ENCODE results near the gene SOX6. TPM values are rescaled to one million over a fixed set of nuclear protein-coding genes. Genes with fewer than 3 reads are reported as not detected.

The SOX6 gene
- total RNA-seq (10 to 100 TPM; 12.6 to 43.0 (median 25.8) TPM), polyA plus RNA-seq (1 to 10 TPM in 1 of 2 donors, under 1 TPM in 1; 0.80 to 4.9 TPM)
- long read RNA-seq, donor 1, partial matches to known transcripts = 1 of 3 reads
- long read RNA-seq, donor 1, other reads (novel, unspliced or antisense) = 2 of 3 reads
- long read RNA-seq, donor 2, partial matches to known transcripts = 2 of 7 reads
- long read RNA-seq, donor 2, other reads (novel, unspliced or antisense) = 5 of 7 reads
- long read RNA-seq, donor 3, partial matches to known transcripts = 9 of 12 reads
- long read RNA-seq, donor 3, other reads (novel, unspliced or antisense) = 3 of 12 reads

DNA sequence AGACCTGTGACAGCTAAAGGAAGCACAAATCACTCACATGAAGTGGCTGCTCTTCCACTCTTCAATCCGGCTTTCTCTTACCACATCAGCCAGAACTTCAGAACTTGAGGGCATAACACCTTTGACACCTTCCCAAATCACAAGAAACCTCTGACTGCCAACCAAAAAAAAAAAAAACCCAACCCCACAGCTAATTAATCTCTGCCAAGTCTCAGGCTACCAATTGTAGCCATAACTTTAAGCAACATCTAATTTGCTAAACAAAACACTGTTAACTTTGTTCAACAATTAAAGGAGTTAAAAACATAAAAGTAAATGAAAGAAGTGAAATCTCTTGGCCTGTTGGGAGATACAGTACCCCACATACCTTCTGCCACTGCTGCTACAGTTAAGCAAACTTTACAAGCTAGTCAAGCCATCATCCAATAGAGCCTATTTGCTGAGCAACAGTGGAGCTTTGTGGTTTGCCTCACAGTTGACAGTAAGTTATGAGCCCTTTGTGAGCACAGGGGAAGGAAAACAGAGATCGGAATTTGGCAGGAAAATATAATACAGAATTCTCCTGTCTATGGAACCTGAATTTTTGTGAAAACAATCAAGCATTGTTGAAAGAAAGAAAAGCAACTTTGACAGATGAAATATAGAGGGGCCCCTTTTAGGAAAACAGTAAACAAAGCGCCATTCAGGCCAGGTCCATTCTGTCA is at the start of gene SOX6:
TSS of gene SOX6 (minus strand) at position 490 of the 704 bp plus-strand sequence. CDS start 15,298 bp downstream, outside the sequence.
- TF ChIP-seq, protein P1, sequence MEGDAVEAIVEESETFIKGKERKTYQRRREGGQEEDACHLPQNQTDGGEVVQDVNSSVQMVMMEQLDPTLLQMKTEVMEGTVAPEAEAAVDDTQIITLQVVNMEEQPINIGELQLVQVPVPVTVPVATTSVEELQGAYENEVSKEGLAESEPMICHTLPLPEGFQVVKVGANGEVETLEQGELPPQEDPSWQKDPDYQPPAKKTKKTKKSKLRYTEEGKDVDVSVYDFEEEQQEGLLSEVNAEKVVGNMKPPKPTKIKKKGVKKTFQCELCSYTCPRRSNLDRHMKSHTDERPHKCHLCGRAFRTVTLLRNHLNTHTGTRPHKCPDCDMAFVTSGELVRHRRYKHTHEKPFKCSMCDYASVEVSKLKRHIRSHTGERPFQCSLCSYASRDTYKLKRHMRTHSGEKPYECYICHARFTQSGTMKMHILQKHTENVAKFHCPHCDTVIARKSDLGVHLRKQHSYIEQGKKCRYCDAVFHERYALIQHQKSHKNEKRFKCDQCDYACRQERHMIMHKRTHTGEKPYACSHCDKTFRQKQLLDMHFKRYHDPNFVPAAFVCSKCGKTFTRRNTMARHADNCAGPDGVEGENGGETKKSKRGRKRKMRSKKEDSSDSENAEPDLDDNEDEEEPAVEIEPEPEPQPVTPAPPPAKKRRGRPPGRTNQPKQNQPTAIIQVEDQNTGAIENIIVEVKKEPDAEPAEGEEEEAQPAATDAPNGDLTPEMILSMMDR (IDR thresholded peaks at IDR 0.05) = no peak
- 61 to 69% methylated on average over 3 of the region's 3 CpGs for WGBS, 2 donors
- H3K4me3 ChIP-seq = peak within 1 kb of the TSS in 4 of 10 donors; percentile 6 to 21 (median 8)
- peak within 1 kb of the TSS in 8 of 10 donors; percentile 13 to 79 (median 58) for H3K27ac ChIP-seq
- H3K27me3 ChIP-seq = no peaks in the 10 kb centered on the region
- DNase-seq (no peak), ATAC-seq (peak in 6 of 8 donors; percentile 27 to 77 (median 70))
- intact Hi-C loops (cut with DNase I) = loop anchor here in 4 of 10 donors (5.0 to 10.0 kb wide), 2 partner anchors 164 to 249 kb away; no protein-coding TSS in a partner anchor
- H3K4me1 ChIP-seq = peaks cover 0 to 57% (median 35%) of the 10 kb centered on the region in 9 donors
- no peaks in the 10 kb centered on the region for H3K36me3 ChIP-seq
- H3K9me3 ChIP-seq = no peaks in the 10 kb centered on the region

DNA sequence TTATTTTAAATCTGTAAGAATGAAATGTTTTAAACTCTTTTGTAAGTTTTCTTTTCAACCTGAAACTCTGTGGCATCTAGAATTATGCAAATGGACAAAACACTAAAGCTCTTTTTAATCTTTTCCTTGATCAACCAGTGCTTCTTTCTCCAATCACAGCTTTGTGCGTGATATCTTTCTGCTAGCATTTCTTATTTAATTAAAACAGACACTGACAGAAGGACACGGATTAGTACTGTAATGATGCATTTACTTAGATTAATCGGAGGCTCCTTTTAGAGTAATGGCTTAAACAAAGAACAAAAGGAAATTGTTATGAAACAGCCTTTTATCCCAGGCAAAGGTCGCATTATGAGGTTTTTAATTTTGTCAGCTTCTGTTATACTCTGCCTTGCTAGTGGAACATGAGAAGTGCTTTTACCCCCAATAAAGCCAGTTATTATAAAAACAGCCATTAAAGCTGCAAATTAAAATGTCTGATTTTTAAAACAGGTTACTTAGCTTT is 48.5 kb upstream of the SOX6 start:
- H3K36me3 ChIP-seq = no peaks in the 10 kb centered on the region
- DNase-seq (no peak), ATAC-seq (no peak)
- TF ChIP-seq, protein P1 (IDR thresholded peaks at IDR 0.05) = no peak
- WGBS, 2 donors = 84 to 87% methylated on average over 4 of the region's 4 CpGs
- H3K4me1 ChIP-seq = peaks cover 0 to 10% (median 0%) of the 10 kb centered on the region in 9 donors
- H3K27me3 ChIP-seq = no peaks in the 10 kb centered on the region
- intact Hi-C loops (cut with DNase I) = no loop called here
- H3K9me3 ChIP-seq = no peaks in the 10 kb centered on the region
- H3K27ac ChIP-seq = no peak overlapping the region
- no peak overlapping the region for H3K4me3 ChIP-seq

DNA sequence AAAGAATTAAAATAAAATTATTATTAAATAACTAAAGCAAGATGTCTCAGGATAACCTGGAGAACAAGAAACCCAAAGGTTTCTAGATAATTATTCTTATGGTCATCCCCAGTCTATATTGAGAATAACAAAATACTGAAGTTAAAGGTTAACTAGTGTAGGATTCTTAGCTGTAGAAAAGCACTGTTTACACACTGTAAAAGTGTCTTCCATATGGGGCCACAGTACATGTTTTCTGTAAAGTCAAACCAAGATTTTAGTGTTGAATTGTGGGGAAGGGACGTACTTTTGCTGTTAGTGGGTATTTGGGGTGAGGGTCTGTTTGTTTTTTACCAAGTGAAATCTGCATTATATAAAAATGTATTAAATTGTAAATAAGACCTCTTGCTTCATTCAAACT is 47.5 kb upstream of the SOX6 start:
- TF ChIP-seq, protein P1 (IDR thresholded peaks at IDR 0.05) = no peak
- intact Hi-C loops (cut with DNase I) = no loop called here
- H3K9me3 ChIP-seq = no peaks in the 10 kb centered on the region
- peaks cover 0 to 10% (median 0%) of the 10 kb centered on the region in 9 donors for H3K4me1 ChIP-seq
- WGBS, 2 donors = 94 to 95% methylated on average over 1 of the region's 1 CpG
- no peaks in the 10 kb centered on the region for H3K27me3 ChIP-seq
- no peak overlapping the region for H3K4me3 ChIP-seq
- no peaks in the 10 kb centered on the region for H3K36me3 ChIP-seq
- DNase-seq (no peak), ATAC-seq (no peak)
- H3K27ac ChIP-seq = no peak overlapping the region

DNA sequence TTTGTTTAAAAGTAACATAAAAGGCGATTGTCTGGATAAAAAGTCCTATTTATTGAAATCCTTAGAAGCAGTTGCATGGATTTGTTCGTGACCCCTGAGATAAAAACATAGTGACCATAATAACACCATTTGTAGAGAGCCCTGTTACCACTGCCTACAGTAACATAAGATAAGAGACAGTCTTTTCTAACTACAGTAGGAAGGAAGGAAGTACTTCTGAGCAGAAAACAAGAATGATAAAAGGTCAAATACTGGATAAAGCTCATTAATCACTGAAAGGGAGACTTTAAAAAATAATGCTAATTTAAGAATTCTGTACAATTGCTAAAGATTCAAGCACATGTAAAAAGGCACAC is 47.1 kb upstream of the SOX6 start:
- DNase-seq (no peak), ATAC-seq (no peak)
- no peaks in the 10 kb centered on the region for H3K36me3 ChIP-seq
- intact Hi-C loops (cut with DNase I) = no loop called here
- H3K9me3 ChIP-seq = no peaks in the 10 kb centered on the region
- H3K4me1 ChIP-seq = peaks cover 0 to 10% (median 0%) of the 10 kb centered on the region in 9 donors
- 66 to 70% methylated on average over 2 of the region's 2 CpGs for WGBS, 2 donors
- no peaks in the 10 kb centered on the region for H3K27me3 ChIP-seq
- TF ChIP-seq, protein P1 (IDR thresholded peaks at IDR 0.05) = no peak
- no peak overlapping the region for H3K27ac ChIP-seq
- no peak overlapping the region for H3K4me3 ChIP-seq
